Adipocyte (in vitro differentiated cells): ENCODE measurements around the gene FRMPD2.
"Not testable (repeated sequence)": the region's sequence is repeated elsewhere in the genome, so short reads cannot be mapped to it uniquely, and the experiment has no call there.

Source experiments
- DNase-seq: peaks from one replicate; pipeline ENCODE4 v3.0.0-alpha.2; 2015; ENCODE audit warnings: low read depth
- H3K27me3 ChIP-seq: replicated peaks from 2 replicates; pipeline ENCODE4 v1.7.0; 2013; ENCODE audit warnings: mild to moderate bottlenecking, low read length, moderate library complexity; ENCODE audit not compliant: control insufficient read depth, insufficient read depth
- H3K36me3 ChIP-seq: 2 replicates; pipeline ENCODE4 v1.7.0; 2013; ENCODE audit warnings: low read length, mild to moderate bottlenecking, moderate library complexity; ENCODE audit not compliant: control insufficient read depth, insufficient read depth, severe bottlenecking
- H3K4me1 ChIP-seq: 2 replicates; pipeline ENCODE4 v1.7.0; 2013; ENCODE audit warnings: mild to moderate bottlenecking, low read length, moderate library complexity; ENCODE audit not compliant: control insufficient read depth, insufficient read depth
- H3K4me3 ChIP-seq: 2 replicates; pipeline ENCODE4 v1.7.0; 2013; ENCODE audit warnings: mild to moderate bottlenecking, low read length, moderate library complexity
- H3K9ac ChIP-seq: 2 replicates; pipeline ENCODE4 v1.7.0; 2013; ENCODE audit warnings: mild to moderate bottlenecking, low read length, moderate library complexity
- H3K9me3 ChIP-seq: 2 replicates; pipeline ENCODE4 v1.7.0; 2013; ENCODE audit warnings: mild to moderate bottlenecking, low read length, moderate library complexity; ENCODE audit not compliant: control insufficient read depth

The FRMPD2 gene

DNA sequence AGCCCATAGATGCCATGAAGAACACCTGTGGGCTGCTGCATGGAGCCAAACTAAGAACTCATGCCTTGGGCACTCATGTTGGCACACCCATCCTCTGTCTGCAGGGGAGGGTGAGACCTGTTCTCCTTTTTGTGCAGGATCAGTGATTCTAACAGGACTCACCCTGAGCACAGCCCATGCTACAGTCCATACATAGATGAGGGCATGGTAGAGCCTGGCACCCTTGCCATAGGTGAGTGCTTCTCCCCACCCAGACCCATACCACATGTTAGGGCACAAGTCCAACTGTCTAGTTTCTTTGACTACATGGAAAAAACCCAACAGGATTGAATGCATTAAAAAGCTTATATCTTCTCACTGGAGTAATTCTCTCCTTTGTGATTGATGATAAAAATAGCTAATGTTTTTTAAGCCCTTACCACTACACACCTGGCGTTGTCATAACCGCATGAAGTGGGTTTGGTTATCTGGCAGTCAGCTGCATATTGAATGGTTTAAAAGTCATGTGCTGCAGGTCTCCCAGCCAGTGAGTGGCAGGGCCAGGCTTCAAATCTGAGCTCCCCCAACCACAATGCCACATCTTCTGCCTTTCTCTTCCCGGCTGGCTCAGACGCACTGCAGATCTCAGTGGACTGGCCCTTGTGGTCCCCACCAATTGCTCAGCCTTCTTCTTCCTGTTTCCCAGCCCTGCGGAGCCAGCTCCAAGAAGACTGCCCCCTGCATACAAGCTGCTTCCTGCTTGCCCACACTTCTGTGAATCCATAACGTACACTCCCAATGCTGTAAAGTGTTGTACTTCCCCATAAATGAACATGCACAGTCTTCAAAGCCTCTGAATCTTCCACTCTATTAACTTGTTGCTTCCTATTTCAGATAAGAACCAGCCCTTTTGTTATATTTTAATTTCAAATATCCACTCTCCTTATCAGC, 120.0 kb downstream of the FRMPD2 start:
- not testable (repeated sequence) for H3K36me3 ChIP-seq, H3K4me1 ChIP-seq, H3K4me3 ChIP-seq, DNase-seq, H3K9ac ChIP-seq, H3K9me3 ChIP-seq, H3K27me3 ChIP-seq

DNA sequence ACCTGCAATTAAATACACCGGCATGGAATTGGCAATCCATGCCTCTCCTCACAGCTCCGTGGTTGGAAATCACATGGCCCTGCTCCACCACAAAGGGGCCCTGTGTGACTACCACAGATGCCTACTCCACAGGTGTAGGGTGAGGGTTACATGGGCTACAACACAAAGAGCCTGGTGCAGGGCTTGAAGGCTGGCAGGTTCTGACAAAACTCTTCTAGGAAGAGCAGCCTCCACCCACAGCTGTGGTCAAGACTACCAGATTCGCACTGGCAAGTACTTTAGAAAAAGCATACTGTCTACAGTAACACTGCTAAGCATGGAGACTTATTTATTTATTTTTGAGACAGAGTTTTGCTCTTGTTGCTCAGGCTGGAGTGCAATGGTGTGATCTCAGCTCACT, 126.9 kb downstream of the FRMPD2 start:
- not testable (repeated sequence) for H3K9ac ChIP-seq, DNase-seq, H3K4me3 ChIP-seq, H3K9me3 ChIP-seq, H3K4me1 ChIP-seq, H3K27me3 ChIP-seq, H3K36me3 ChIP-seq

DNA sequence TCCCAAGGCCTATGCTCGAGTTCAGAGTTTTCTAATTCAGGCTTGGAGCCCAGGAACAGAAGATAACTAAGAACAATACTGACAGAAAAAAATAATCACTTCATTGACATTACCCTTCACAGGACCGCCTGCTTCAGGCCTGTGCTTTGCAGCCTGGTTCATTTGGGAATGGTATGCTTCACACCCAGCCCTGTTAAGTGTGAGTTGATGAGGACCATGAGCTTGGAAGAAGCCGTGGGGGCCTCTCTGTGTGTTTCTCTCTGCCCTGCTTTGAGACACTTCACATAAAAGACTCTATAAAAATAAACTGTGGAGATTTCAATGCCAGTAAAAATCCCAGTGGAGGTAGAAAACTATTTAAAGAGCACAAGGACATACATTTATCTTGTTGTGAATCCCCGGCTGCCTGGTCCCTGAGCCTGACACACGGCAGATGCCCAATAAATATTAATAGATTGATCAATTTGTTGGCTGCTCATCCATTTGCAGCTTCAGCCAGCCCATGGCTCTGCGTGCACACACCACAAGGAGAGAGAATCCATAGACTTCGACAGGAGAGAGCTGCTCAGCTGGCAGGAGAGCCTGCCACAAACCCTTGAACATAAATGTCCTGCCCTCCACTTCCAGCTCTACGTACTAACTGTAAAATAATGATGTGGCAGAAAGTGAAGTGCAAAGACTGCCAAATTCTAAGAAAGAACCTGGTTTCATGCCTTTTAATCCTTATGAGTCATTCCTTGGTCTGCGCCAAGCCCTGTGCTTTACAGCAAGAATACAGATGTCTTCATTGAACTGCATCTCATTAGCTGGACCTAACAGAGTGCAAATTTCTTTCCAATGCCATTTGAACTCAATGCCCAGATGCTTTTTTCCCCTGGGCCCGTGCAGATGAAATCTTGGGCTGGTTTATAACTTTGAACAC, 130.5 kb downstream of the FRMPD2 start:
- not testable (repeated sequence) for H3K4me3 ChIP-seq, DNase-seq, H3K36me3 ChIP-seq, H3K27me3 ChIP-seq, H3K9ac ChIP-seq, H3K4me1 ChIP-seq, H3K9me3 ChIP-seq

DNA sequence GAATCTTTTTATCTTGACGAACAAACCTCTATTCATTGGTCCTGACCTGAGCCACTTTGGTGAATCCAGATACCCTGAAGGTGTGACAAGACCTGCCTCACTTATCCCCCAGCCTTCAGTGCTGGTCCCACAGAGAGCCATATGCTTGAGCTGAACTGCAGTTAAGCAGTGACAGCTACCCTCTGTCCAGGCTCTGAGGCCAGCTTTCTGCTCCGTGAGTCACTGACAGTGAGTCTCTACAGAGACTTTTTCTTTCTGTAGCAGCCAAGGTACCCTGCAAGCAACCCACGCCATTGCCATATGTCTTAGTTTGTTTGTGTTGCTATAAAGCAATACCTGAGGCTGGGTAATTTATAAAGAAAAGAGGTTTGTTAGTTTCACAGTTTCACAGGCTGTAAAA, 133.5 kb downstream of the FRMPD2 start:
- not testable (repeated sequence) for H3K4me3 ChIP-seq, DNase-seq, H3K9me3 ChIP-seq, H3K9ac ChIP-seq, H3K36me3 ChIP-seq, H3K27me3 ChIP-seq, H3K4me1 ChIP-seq

DNA sequence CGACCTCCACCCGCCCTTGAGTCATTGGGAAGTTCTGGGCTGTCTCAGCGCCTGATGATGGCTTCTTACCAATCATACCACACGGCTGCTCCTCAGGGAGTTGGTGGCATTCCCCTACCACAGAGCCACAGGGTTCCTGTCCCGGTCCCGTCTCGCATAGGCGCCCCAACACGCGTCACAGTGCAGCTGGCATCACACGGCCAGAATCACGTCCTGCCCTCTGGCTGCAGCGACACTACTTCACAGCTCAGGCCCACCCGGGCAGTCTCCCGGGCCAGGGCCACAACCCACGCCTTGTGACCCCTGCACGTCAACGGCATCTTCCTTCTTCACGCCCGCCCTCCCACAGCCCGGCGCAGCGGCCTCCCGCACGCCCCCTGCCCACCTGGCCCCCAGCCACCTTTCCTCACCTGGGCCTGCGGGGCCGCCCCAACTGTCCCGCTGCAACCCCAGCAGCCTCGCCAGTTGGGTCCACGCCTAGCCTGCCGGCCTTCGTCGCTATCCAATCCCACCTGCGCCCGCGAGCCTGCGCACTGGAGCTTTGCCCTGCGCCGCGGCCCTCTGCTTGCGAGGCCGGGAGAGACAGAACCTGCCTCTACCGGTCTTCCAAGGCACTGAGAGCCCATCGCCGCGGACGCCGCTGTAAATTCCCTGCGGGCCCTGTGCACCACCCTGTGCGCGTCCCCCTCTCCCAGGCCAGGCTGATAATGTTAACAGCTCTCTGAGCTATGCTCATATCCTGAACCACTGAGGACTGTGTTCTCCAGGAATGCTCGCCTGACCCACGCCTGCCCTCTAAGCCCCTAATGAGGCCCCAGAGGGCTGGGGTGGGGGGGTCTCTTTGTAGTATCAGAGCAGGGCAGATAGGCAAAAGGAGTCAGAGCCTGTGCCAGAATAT, 134.3 kb downstream of the FRMPD2 start:
- DNase-seq, H3K36me3 ChIP-seq, H3K27me3 ChIP-seq, H3K4me3 ChIP-seq, H3K9ac ChIP-seq, H3K9me3 ChIP-seq, H3K4me1 ChIP-seq: not testable (repeated sequence)

DNA sequence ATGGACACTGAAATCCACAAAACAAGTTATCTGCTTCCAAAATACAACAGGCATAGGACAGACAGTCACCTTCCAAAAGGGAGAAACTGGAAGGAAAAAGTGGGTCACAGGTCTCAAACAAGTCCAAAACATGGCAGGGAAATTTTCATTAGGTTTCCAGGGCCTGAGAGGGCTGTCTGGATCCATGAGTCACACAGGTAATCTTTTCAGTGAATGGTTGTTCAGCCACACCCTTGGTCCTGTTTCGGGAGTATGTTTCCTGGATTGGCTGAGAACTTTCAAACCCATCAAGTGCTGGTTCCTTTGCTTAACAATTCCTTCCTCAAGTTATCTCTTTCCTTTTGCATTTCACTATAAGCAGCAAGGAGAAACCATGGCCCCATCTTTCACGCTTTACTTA, 145.5 kb downstream of the FRMPD2 start:
- H3K9me3 ChIP-seq, H3K27me3 ChIP-seq, H3K36me3 ChIP-seq, H3K4me1 ChIP-seq, H3K4me3 ChIP-seq, H3K9ac ChIP-seq, DNase-seq: not testable (repeated sequence)

DNA sequence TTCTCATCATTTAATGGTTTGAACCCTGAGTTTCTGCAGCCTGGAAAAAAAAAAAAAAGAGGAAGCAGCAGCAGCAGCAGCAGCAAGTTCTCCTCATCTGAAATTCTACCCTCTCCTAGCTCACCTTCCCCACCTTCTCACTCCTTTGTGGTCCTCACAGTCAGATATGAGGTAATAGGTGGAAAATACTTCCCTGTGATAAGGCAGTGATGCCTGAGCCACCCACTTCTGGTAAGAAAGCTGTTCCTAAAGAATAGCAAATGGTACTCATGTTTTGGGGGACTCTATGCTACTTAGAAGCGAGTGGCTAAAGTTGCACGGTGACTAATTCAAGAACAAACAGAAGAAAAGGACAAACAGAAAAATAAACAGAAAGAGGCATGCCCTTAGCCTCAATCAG, 148.2 kb downstream of the FRMPD2 start:
- H3K4me3 ChIP-seq, DNase-seq, H3K36me3 ChIP-seq, H3K9me3 ChIP-seq, H3K4me1 ChIP-seq, H3K9ac ChIP-seq, H3K27me3 ChIP-seq: not testable (repeated sequence)

DNA sequence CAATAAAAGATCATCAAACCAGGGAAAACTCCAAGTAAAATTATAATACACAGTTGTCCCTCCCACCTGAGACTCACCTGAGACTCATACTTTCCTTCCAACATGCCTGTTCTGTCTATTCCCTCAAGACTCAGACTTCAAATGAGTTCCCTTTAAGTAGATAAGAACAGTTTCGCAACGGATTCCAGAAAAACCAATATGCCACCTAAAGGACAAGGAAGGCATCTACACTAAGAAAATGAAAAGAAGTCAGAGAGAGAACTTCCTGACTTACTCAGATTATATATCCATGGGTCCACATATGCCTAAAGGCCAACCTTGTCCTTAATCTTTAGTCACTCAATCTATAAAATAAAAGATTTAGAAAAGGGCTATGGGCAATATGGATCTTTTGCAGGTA, 148.9 kb downstream of the FRMPD2 start:
- not testable (repeated sequence) for DNase-seq, H3K27me3 ChIP-seq, H3K36me3 ChIP-seq, H3K4me3 ChIP-seq, H3K9ac ChIP-seq, H3K4me1 ChIP-seq, H3K9me3 ChIP-seq

DNA sequence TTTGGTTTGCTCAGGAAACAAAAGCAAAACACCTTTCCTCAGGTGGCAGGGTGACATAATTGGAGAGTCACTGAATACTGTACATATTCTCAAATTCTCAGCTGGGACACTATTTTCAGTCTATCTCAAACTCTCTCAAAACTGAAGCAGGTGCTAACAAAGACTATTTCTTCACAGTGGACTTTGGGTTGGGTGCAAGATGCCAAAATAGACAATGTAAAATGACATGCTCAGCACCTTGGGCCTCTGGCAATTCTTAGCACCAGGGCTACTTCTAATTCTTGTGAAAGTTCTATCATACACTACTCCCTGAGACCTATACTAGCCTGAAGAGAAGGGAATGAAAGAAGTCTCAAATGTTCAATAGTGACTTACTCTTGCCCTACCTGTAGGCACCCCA, 151.9 kb downstream of the FRMPD2 start:
- not testable (repeated sequence) for H3K9me3 ChIP-seq, H3K4me1 ChIP-seq, H3K9ac ChIP-seq, H3K36me3 ChIP-seq, H3K4me3 ChIP-seq, DNase-seq, H3K27me3 ChIP-seq

DNA sequence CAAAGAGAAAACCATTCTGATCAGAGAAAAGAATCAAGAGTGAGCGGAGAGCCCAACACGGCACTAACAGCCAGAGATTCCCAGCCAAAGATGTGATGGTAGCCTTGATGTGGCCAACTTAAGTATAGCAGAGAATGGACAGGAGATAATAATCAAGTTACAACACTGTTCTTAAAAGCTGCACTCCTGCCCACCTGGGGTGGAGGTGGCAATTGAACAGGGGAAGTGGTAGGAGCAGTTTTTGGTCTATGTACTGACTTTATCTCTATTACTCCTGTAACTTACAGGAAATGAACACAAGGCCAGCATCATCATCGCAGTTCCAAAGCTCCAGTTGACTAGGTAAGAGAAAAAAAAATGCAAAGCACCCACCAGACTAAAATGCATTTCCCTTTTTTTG, 164.2 kb downstream of the FRMPD2 start:
- H3K9me3 ChIP-seq, DNase-seq, H3K4me1 ChIP-seq, H3K36me3 ChIP-seq, H3K9ac ChIP-seq, H3K4me3 ChIP-seq, H3K27me3 ChIP-seq: not testable (repeated sequence)
